Suprapubic skin (tissue), 4 donors: Measurements from ENCODE around the gene ST6GALNAC4. TPM values are rescaled to one million over a fixed set of nuclear protein-coding genes. Genes with fewer than 3 reads are reported as not detected.
A peak's percentile ranks its signal among the peaks of the same experiment; 100 is the strongest.

Experiments used
- DNase-seq, 2 donors: peaks; one replicate each; pipeline ENCODE4 v3.0.0-alpha.2; 2019; ENCODE audit warnings: low spot score in 2 of 2
- H3K27ac ChIP-seq: fragments of 200-600 bp; sonication (generic); one replicate; pipeline ENCODE4 v1.5.1; 2019
- H3K27me3 ChIP-seq: fragments of 200-600 bp; sonication (generic); one replicate; pipeline ENCODE4 v1.5.1; 2019
- H3K36me3 ChIP-seq: fragments of 200-600 bp; sonication (generic); one replicate; pipeline ENCODE4 v1.5.1; 2019
- H3K4me1 ChIP-seq: fragments of 200-600 bp; sonication (generic); one replicate; pipeline ENCODE4 v1.5.1; 2019
- H3K4me3 ChIP-seq: fragments of 200-600 bp; sonication (generic); one replicate; pipeline ENCODE4 v1.5.1; 2019; ENCODE audit warnings: mild to moderate bottlenecking
- H3K9me3 ChIP-seq: fragments of 200-600 bp; sonication (generic); one replicate; pipeline ENCODE4 v1.5.1; 2019
- EP300 ChIP-seq: sonication (generic); formaldehyde crosslinking; IDR thresholded peaks from one replicate; pipeline ENCODE4 v1.6.1; 2017; ENCODE audit warnings: antibody characterized with exemption
- POLR2A ChIP-seq, 2 donors: fragments of 450-650 bp; IDR thresholded peaks; one replicate each; pipeline ENCODE4 v1.6.1; 2017; ENCODE audit warnings: antibody characterized with exemption in 2 of 2, mild to moderate bottlenecking in 2 of 2, moderate library complexity in 2 of 2
- POLR2AphosphoS5 ChIP-seq, 3 donors: sonication (generic); formaldehyde crosslinking; IDR thresholded peaks; one replicate each; pipeline ENCODE4 v1.6.1; 2017; ENCODE audit warnings: antibody characterized with exemption in 3 of 3
- WGBS: methylation state at CpG from one replicate; pipeline ENCODE4 v1.1.5; 2018; 5-methylcytosine and 5-hydroxymethylcytosine counted together
- total RNA-seq, 4 donors: library from RNA; depleted of rRNA; stranded (reverse); fragments of >200 nt; gene quantifications; one replicate each; pipeline ENCODE4 v1.1.0, GENCODE V29; 2016
- TF ChIP-seq, protein P1 (sequence below), 2 donors: fragments of 200-600 bp in 1 of 2; fragments of 450-650 bp in 1 of 2; sonication (generic) in 1 of 2; IDR thresholded peaks; one replicate each; pipeline ENCODE4 v1.5.1; 2016 to 2019; ENCODE audit warnings: antibody characterized with exemption in 2 of 2, mild to moderate bottlenecking in 1 of 2, moderate library complexity in 1 of 2

Gene ST6GALNAC4
- total RNA-seq, 4 donors from 2014 or later = 14.6 to 25.2 (median 20.2) TPM

DNA sequence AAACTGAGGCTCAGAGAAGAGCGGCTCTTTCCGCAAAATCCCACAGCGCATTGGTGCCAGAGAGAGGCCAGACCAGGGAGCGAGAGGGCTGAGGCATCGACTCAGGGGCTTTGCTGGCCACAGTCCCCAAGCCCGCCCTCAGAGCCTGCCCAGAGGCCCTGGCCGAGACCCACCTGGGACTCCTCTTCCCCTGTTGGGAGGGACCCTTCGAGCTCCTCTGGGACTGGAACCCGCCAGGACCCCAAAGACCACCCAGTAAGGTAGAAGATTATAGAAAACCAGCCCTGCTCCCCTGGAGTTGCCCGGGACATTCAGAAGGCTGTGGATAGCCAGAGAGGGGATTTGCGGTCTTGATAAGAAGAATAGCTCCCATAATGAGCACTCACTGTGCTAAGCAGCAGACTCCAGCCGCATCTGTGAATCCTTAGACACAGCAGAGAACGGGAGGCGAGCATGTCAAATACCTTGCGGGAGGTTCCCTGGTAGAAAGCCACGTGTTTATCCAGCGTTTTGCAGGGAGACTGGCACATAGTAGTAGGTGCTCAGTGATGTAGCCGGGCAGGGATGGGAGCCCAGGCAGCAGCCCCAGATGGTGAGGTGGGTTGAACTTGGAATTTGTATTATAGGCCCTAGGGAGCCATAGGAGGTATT is 38.7 kb downstream of the ST6GALNAC4 start:
- Histone ChIP-seq H3K27me3 (no peaks in the 10 kb centered on the region), H3K9me3 (no peaks in the 10 kb centered on the region), H3K4me3 (peak overlapping the region; percentile 57), H3K27ac (peak overlapping the region; percentile 73), H3K4me1 (peaks cover 53% of the 10 kb centered on the region), H3K36me3 (no peaks in the 10 kb centered on the region)
- TF ChIP-seq POLR2A (IDR thresholded peaks at IDR 0.05) = no peak
- no peak for TF ChIP-seq POLR2AphosphoS5 (IDR thresholded peaks at IDR 0.05)
- no peak for TF ChIP-seq EP300
- TF ChIP-seq, protein P1, sequence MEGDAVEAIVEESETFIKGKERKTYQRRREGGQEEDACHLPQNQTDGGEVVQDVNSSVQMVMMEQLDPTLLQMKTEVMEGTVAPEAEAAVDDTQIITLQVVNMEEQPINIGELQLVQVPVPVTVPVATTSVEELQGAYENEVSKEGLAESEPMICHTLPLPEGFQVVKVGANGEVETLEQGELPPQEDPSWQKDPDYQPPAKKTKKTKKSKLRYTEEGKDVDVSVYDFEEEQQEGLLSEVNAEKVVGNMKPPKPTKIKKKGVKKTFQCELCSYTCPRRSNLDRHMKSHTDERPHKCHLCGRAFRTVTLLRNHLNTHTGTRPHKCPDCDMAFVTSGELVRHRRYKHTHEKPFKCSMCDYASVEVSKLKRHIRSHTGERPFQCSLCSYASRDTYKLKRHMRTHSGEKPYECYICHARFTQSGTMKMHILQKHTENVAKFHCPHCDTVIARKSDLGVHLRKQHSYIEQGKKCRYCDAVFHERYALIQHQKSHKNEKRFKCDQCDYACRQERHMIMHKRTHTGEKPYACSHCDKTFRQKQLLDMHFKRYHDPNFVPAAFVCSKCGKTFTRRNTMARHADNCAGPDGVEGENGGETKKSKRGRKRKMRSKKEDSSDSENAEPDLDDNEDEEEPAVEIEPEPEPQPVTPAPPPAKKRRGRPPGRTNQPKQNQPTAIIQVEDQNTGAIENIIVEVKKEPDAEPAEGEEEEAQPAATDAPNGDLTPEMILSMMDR (IDR thresholded peaks at IDR 0.05) = no peak
- 37% methylated on average over 16 of the region's 18 CpGs for WGBS
- peak in 1 of 2 donors; percentile 65 for DNase-seq

DNA sequence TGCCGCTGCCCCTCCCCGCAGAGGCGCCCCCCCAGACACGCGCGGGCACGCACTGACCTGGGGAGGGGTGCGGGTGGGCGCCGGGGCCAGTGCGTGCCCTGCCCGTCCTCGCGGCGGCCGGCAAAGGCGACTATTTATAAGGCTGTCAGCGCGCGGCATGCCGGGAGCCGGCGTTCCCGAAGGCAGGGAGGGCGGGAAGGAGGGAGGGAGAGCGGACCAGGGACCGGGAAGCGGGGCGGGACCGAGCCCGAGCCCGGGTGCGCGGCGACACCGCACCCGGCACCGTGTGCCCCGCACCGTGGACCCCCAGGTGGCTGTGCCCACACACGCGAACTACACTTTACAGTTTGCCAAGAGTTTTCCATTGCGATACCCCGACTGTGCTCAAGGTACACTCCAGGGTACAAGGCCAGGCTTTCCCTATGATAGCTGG is 39.3 kb downstream of the ST6GALNAC4 start, which contains the start of gene AK1:
Gene AK1 (minus strand): TSS at position 110 of the 433 bp plus-strand sequence. CDS start 3,058 bp downstream, outside the sequence.
- 0% methylated on average over 2 of the region's 44 CpGs for WGBS
- Histone ChIP-seq H3K27me3 (no peaks in the 10 kb centered on the region), H3K9me3 (no peaks in the 10 kb centered on the region), H3K4me1 (peaks cover 53% of the 10 kb centered on the region), H3K4me3 (peak within 1 kb of the TSS; percentile 57), H3K36me3 (peaks cover 3% of the 10 kb centered on the region), H3K27ac (peak within 1 kb of the TSS; percentile 73)
- peak; percentile 89 to 91 for DNase-seq
- TF ChIP-seq, protein P1 (IDR thresholded peaks at IDR 0.05) = no peak
- TF ChIP-seq EP300 (no peak), POLR2A (IDR thresholded peaks at IDR 0.05) (peak in 1 of 2 donors; percentile 30)

DNA sequence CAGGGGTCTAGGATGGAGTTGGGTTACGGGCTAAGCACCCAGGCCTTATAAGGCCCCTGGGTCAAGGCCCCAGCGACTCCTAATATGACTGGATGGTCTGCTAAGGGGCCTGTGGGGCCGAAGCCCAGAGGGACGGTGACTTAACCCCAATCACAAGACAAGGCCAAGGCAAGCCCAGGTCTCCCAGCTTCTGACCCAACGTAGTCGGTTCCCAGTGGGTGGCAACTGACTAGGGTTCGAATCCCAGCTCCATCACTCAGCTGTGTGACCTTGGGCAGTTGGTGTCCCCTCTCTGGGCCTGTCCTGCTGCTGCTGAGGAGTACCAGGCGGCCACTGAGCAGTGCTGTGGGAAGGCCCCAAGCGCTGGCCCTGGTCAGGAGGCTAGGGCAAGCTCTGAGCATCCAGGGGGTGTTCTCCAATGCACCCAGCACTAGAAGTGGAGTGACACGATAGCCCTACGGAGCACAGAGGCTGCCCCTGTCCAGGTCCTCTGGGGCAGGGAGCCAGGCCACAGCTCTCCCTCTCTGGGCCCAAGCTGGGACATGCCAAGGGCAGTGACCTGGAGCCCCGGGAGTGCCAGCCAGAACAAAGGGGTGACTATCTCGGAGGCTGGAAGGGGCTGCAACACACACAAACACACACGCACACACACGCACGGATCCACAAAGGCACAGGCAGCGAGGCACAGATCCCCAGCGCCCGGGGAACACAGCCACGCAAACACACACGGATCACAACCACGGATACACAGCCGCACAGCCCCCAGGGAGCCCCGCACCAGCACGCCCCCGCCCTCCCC is 39.9 kb downstream of the ST6GALNAC4 start:
- 20% methylated on average over 1 of the region's 26 CpGs for WGBS
- no peaks in the 10 kb centered on the region for H3K27me3 ChIP-seq

DNA sequence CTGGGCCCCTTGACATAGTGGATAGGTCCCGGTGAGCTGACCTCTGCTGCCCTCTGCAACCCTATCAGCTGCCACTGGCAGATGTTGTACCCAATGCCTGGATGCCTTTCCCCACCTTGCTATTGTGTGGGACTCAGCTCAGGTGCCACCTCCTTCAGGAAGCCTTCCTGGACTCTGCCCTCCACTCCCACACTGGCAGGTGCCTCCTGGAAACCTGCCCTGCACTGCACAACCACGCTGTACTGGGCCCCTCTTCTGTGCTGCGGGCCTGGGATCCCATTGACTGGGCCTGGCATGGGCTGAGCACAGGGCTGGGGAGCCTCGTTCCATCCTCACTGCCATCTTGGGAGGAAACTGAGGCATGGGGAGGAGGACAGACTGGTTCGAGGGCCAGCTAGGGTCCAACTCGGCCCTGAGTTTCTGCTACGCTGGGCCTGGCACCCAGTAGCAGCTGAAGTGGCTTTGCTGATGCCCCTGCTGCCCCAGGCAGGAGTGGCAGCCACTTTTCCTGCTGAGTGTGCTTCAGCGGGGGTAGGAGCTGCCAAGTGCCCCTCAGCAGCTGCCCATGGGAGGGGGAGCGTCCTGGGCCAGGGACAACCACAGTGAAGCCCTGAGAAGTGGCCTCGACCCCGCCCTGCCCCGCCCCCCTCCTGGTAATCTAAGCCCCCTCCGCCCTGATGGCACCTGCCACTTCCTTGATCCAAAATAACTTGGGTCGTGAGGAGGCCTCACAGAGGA is 40.6 kb downstream of the ST6GALNAC4 start:
- TF ChIP-seq, protein P1 (IDR thresholded peaks at IDR 0.05) = no peak
- no peak for TF ChIP-seq POLR2AphosphoS5 (IDR thresholded peaks at IDR 0.05)
- TF ChIP-seq POLR2A (IDR thresholded peaks at IDR 0.05) = no peak
- TF ChIP-seq EP300 = no peak
- Histone ChIP-seq H3K9me3 (no peaks in the 10 kb centered on the region), H3K36me3 (peaks cover 5% of the 10 kb centered on the region), H3K27me3 (no peaks in the 10 kb centered on the region), H3K4me1 (peaks cover 53% of the 10 kb centered on the region), H3K4me3 (peak overlapping the region; percentile 57), H3K27ac (peak overlapping the region; percentile 6)
- 82% methylated on average over 2 of the region's 14 CpGs for WGBS
- peak in 1 of 2 donors; percentile 56 for DNase-seq

More for the DNA sequence above, 39.9 kb downstream of the ST6GALNAC4 start:
- H3K9me3 ChIP-seq = no peaks in the 10 kb centered on the region
- H3K36me3 ChIP-seq = peaks cover 4% of the 10 kb centered on the region
- peaks cover 53% of the 10 kb centered on the region for H3K4me1 ChIP-seq
- H3K27ac ChIP-seq = peak overlapping the region; percentile 73
- TF ChIP-seq, protein P1 (IDR thresholded peaks at IDR 0.05) = no peak
- TF ChIP-seq POLR2AphosphoS5 (IDR thresholded peaks at IDR 0.05) (no peak), POLR2A (IDR thresholded peaks at IDR 0.05) (no peak), EP300 (no peak)
- DNase-seq = peak in 1 of 2 donors; percentile 67
- peak overlapping the region; percentile 57 for H3K4me3 ChIP-seq
